OCI-LY7 (cell line): ENCODE data around the gene SLC8A1. TPM values are rescaled to one million over a fixed set of nuclear protein-coding genes. Genes with fewer than 3 reads are reported as not detected.

ENCODE experiments used
- BruUV-seq: library from RNA; stranded (reverse); fragments of 400-500 nt; replicated peaks from 2 replicates; lab custom pipeline; 2021; lab: Mats Ljungman, UMichigan
- CTCF ChIA-PET: fragments of 300-600 bp; sonication (Branson Sonifier 250); formaldehyde crosslinking; loops from one replicate; lab custom pipeline; 2022; ENCODE audit warnings: antibody characterized with exemption; ENCODE audit not compliant: unreplicated experiment; lab: Charles Lee
- POLR2A ChIA-PET: fragments of 300-600 bp; sonication (Branson Sonifier 250); formaldehyde crosslinking; loops from one replicate; lab custom pipeline; 2022; ENCODE audit warnings: antibody characterized with exemption; lab: Charles Lee
- DNase-seq: peaks from one replicate; pipeline ENCODE4 v3.0.0-alpha.2; 2015; ENCODE audit warnings: low spot score
- H2AFZ ChIP-seq: fragments of 200-600 bp; sonication (generic), shearing (Covaris generic); 2 replicates; pipeline ENCODE4 v1.6.1; 2014; ENCODE audit warnings: mild to moderate bottlenecking, antibody characterized with exemption, low read length, moderate library complexity
- H3K27ac ChIP-seq: fragments of 200-600 bp; sonication (generic); 2 replicates; pipeline ENCODE4 v1.5.1; 2014; ENCODE audit warnings: mixed run types, low read depth, mild to moderate bottlenecking, moderate library complexity, low read length, inconsistent platforms; ENCODE audit not compliant: poor library complexity, severe bottlenecking
- H3K36me3 ChIP-seq: fragments of 200-600 bp; sonication (generic); 2 replicates; pipeline ENCODE4 v1.6.1; 2014; ENCODE audit warnings: mild to moderate bottlenecking, antibody characterized with exemption, low read length, moderate library complexity, mixed read lengths; ENCODE audit not compliant: insufficient read depth
- H3K4me1 ChIP-seq: fragments of 200-600 bp; sonication (generic); 2 replicates; pipeline ENCODE4 v1.5.1; 2014; ENCODE audit warnings: mild to moderate bottlenecking, low read length; ENCODE audit not compliant: insufficient read depth, poor library complexity, severe bottlenecking
- H3K4me2 ChIP-seq: fragments of 200-600 bp; sonication (generic); 2 replicates; pipeline ENCODE4 v1.6.1; 2014; ENCODE audit warnings: mild to moderate bottlenecking, low read length
- H3K4me3 ChIP-seq: fragments of 200-600 bp; sonication (generic); 2 replicates; pipeline ENCODE4 v1.5.1; 2014; ENCODE audit warnings: mild to moderate bottlenecking, low read depth, low read length; ENCODE audit not compliant: poor library complexity, severe bottlenecking
- H3K79me2 ChIP-seq: fragments of 200-600 bp; sonication (generic); 2 replicates; pipeline ENCODE4 v1.6.1; 2016; ENCODE audit warnings: low read depth, mild to moderate bottlenecking, low read length, moderate library complexity, mixed read lengths; ENCODE audit not compliant: insufficient read depth
- H3K9me2 ChIP-seq: fragments of 200-600 bp; sonication (generic); 2 replicates; pipeline ENCODE4 v1.6.1; 2016; ENCODE audit warnings: mild to moderate bottlenecking, low read length, mixed read lengths; ENCODE audit not compliant: insufficient read depth
- H3K9me3 ChIP-seq: fragments of 200-600 bp; sonication (generic); 2 replicates; pipeline ENCODE4 v1.6.1; 2014; ENCODE audit warnings: mild to moderate bottlenecking, mixed run types, low read length, mixed read lengths
- H4K20me1 ChIP-seq: fragments of 200-600 bp; sonication (generic); 2 replicates; pipeline ENCODE4 v1.6.1; 2014; ENCODE audit warnings: mild to moderate bottlenecking, antibody characterized with exemption, low read length, moderate library complexity, mixed read lengths; ENCODE audit not compliant: insufficient read depth
- CTCF ChIP-seq: fragments of 200-600 bp; sonication (generic); conservative IDR thresholded peaks from 2 replicates; pipeline ENCODE4 v1.5.1; 2014; ENCODE audit warnings: mild to moderate bottlenecking, antibody characterized with exemption, low read length, moderate library complexity, mixed read lengths
- EZH2phosphoT487 ChIP-seq: fragments of 200-600 bp; sonication (generic); IDR thresholded peaks from 2 replicates; pipeline ENCODE4 v1.6.1; 2018; ENCODE audit warnings: low read depth, borderline replicate concordance, mild to moderate bottlenecking, mixed run types, antibody characterized with exemption, low read length, moderate library complexity, mixed read lengths
- intact Hi-C: fragments of 100-400 bp; cut with micrococcal nuclease; formaldehyde crosslinking; loops from one replicate; pipeline ENCODE4 v1.10.0; 2022; ENCODE audit not compliant: unreplicated experiment
- total RNA-seq, 2 experiments: library from RNA; depleted of rRNA in 1 of 2; stranded (reverse); fragments of >200 nt in 1 of 2; shearing (Covaris generic) in 1 of 2; gene quantifications; 2 replicates each; pipeline ENCODE4 v1.2.3, GENCODE V29; 2014 to 2022

The SLC8A1 gene
- total RNA-seq, 2 experiments from 2014 or later, result 3.6 to 7.3 TPM

- Histone ChIP-seq H3K79me2 (no peaks in the 10 kb centered on the region), H3K4me3 (no peak overlapping the region), H2AFZ (no peak overlapping the region), H3K4me2 (no peak overlapping the region), H3K4me1 (no peaks in the 10 kb centered on the region), H3K9me2 (no peaks in the 10 kb centered on the region), H3K36me3 (no peaks in the 10 kb centered on the region), H4K20me1 (no peaks in the 10 kb centered on the region), H3K27ac (no peak overlapping the region), H3K9me3 (no peaks in the 10 kb centered on the region)
- ChIA-PET CTCF (no interaction called here), POLR2A (no interaction called here)
- no peak for TF ChIP-seq CTCF
- no peak for TF ChIP-seq EZH2phosphoT487
- DNase-seq, result no peak
- intact Hi-C loops, result no loop called here
- no TSS peak for BruUV-seq
Observed at GRCh38 chr2:40346535-40347354, 105.1 kb downstream of the SLC8A1 start.

- Histone ChIP-seq H2AFZ (no peak overlapping the region), H3K27ac (no peak overlapping the region), H3K4me3 (no peak overlapping the region), H3K36me3 (no peaks in the 10 kb centered on the region), H3K9me3 (no peaks in the 10 kb centered on the region), H4K20me1 (no peaks in the 10 kb centered on the region), H3K4me1 (no peaks in the 10 kb centered on the region), H3K79me2 (no peaks in the 10 kb centered on the region), H3K4me2 (no peak overlapping the region), H3K9me2 (no peaks in the 10 kb centered on the region)
- intact Hi-C loops, result no loop called here
- no peak for DNase-seq
- ChIA-PET CTCF (no interaction called here), POLR2A (no interaction called here)
- BruUV-seq, result no TSS peak
- TF ChIP-seq EZH2phosphoT487 (no peak), CTCF (no peak)
Observed at GRCh38 chr2:40344364-40344763, 107.5 kb downstream of the SLC8A1 start.

- BruUV-seq, result no TSS peak
Observed at GRCh38 chr2:40343902-40344301, 108.0 kb downstream of the SLC8A1 start.

More at GRCh38 chr2:40343902-40344301, 108.0 kb downstream of the SLC8A1 start:
- H3K9me2 ChIP-seq, result no peaks in the 10 kb centered on the region
- POLR2A ChIA-PET, result interaction anchor here (1.1 kb wide), 1 partner anchor 52 kb away, joined by 3 read pairs; no protein-coding TSS in a partner anchor
- H3K27ac ChIP-seq, result no peak overlapping the region
- H3K9me3 ChIP-seq, result no peaks in the 10 kb centered on the region
- no peak overlapping the region for H3K4me2 ChIP-seq
- H3K4me1 ChIP-seq, result no peaks in the 10 kb centered on the region
- H4K20me1 ChIP-seq, result no peaks in the 10 kb centered on the region
- no peak for DNase-seq
- no peaks in the 10 kb centered on the region for H3K36me3 ChIP-seq
- TF ChIP-seq CTCF, result no peak
- no peak for TF ChIP-seq EZH2phosphoT487
- no peaks in the 10 kb centered on the region for H3K79me2 ChIP-seq
- H2AFZ ChIP-seq, result no peak overlapping the region
- intact Hi-C loops, result no loop called here
- CTCF ChIA-PET, result no interaction called here
- H3K4me3 ChIP-seq, result no peak overlapping the region
